Omental fat pad (tissue), 4 donors: Measurements from ENCODE around the gene DNER. TPM values are rescaled to one million over a fixed set of nuclear protein-coding genes. Genes with fewer than 3 reads are reported as not detected.

Experiments used
- ATAC-seq: fragments of 150-250 bp; one replicate; pipeline ENCODE4 v1.9.1; 2016; ENCODE audit warnings: mild to moderate bottlenecking, moderate library complexity; ENCODE audit not compliant: low FRiP score
- DNase-seq: peaks from one replicate; pipeline ENCODE4 v3.0.0-alpha.2; 2019; ENCODE audit warnings: low spot score
- total RNA-seq, 4 donors: library from RNA; depleted of rRNA; stranded (reverse); fragments of >200 nt; gene quantifications; one replicate each; pipeline ENCODE4 v1.1.0, GENCODE V29; 2016
- TF ChIP-seq, protein P1 (sequence below), 3 donors: fragments of 450-650 bp; IDR thresholded peaks; one replicate each; pipeline ENCODE4 v1.5.1; 2016 to 2017; ENCODE audit warnings: antibody characterized with exemption in 3 of 3, mild to moderate bottlenecking in 3 of 3, moderate library complexity in 2 of 3

DNER gene
- total RNA-seq, 4 donors from 2014 or later, result 3.1 to 12.2 (median 8.7) TPM

DNA sequence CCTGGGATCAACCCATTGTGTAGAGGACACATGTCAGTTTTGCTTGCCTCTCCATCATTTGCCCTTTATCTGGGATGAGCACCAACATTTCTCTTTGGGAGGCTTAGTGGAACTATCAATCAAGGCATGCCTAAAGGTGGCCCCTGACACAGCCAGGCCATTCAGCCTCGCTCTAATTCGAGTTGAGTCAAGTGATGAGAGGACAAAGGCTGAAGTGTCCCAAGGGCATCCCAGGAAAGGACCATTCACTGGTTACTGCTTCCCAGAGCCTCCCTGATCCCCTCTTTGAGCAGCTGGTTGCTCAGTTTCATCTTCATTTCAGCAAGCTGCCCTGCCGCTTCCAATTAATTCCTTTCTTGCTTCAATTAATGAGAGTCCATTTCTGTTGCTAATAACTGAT, 63.5 kb downstream of the DNER start:
- TF ChIP-seq, protein P1, sequence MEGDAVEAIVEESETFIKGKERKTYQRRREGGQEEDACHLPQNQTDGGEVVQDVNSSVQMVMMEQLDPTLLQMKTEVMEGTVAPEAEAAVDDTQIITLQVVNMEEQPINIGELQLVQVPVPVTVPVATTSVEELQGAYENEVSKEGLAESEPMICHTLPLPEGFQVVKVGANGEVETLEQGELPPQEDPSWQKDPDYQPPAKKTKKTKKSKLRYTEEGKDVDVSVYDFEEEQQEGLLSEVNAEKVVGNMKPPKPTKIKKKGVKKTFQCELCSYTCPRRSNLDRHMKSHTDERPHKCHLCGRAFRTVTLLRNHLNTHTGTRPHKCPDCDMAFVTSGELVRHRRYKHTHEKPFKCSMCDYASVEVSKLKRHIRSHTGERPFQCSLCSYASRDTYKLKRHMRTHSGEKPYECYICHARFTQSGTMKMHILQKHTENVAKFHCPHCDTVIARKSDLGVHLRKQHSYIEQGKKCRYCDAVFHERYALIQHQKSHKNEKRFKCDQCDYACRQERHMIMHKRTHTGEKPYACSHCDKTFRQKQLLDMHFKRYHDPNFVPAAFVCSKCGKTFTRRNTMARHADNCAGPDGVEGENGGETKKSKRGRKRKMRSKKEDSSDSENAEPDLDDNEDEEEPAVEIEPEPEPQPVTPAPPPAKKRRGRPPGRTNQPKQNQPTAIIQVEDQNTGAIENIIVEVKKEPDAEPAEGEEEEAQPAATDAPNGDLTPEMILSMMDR (IDR thresholded peaks at IDR 0.05), result no peak
- no peak for DNase-seq
- no peak for ATAC-seq

DNA sequence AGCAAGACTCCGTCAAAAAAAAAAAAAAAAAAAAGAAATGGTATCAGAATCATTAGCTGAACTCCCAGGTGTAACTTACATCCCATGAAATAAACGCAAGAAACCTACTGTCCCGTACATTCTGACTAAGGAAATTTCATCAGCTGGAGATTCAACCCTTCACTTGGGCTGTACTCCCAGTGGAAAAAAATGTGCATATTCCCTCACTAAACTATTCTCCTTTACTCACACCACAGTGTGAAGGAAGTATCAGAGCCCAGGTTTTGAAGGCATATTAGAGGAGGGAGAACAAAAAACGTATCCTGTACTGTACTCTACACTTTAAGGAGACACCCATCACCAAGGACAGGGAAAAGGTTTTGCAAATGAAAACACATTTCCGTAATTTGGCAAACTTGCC, 64.3 kb downstream of the DNER start:
- no peak for ATAC-seq
- TF ChIP-seq, protein P1 (IDR thresholded peaks at IDR 0.05), result no peak
- DNase-seq, result no peak

DNA sequence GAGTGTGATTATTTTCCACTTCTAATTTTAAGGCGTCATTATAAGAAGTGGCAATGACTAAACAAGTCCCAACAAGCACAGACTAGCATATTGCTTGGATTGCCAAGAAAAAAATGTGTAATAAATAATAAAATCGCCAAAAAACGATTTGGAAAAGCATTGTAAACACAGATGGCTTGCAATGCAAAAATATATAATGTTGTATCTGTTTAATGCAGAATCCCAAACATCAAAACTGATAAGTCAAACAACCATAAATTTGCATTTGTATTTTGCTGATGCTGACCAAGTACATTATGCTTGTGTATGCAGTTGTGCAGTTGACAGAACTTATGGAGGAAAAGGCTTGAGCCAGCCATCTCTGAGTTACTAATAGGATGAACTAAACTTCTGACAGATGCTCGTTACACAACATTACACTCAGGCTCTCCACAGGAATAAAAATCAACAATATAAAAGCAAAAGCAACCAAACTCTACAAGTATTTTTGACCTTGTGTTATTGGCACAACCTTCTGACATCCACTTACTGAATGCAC, 68.1 kb downstream of the DNER start:
- DNase-seq, result no peak
- no peak for ATAC-seq
- TF ChIP-seq, protein P1 (IDR thresholded peaks at IDR 0.05), result no peak

DNA sequence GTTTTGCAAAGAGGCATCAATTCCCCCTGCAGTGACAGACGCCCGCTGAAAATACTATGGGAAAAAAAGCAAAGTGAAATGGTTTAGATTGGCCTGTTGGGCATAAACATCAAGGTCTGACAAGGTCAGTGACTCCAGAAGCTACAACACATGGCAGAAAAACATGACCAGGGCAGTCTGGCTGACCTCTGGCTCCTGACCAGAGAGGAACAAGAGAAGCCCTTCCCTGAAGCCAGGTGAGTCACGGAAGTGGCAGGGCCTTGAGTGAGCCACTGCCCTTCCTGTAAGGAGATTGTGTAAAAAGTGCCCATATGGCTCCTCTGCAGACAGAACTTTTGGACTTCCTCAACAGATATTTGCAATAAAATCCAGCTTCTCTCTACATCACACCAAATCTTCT, 72.0 kb downstream of the DNER start:
- TF ChIP-seq, protein P1 (IDR thresholded peaks at IDR 0.05), result no peak
- ATAC-seq (no peak), DNase-seq (no peak)

DNA sequence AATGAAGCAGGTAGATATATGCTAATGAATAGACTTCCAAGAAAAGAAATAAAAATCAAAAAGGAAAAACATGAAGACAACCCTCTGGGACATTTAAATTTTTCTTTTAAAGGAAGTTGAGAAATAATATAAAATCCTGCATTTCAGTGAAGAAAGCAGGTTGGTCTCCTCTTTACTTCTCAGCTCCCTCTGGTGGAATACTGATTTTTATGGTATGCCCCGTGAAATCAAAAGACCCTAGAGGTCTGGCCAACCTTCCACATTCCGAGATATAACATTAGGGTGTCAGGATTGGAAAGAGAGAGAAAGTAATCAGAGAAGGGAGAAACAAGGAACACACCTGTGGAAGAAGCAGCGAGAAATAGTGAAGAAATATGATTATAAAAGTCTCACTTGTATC, 72.7 kb downstream of the DNER start:
- DNase-seq, result no peak
- no peak for ATAC-seq

DNA sequence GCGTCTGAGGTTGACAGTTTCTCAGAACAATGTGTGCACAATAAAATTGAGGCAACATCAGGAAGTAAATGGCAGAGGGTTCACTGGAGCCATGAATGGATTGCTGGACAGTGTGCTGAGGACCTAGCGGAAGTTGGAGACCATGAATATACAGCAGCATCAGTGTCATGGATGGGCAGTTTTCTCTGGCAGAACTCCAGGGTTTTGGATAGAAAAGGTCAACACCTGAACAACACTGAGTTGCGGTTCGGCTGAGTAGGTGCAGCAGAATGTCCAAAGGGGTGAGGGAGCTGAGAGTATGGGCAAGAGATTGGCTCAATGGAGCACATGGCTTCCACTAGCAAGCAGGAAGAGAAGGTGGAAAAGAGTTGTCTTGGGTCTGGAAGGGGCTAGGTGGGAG, 73.7 kb downstream of the DNER start:
- DNase-seq, result no peak
- ATAC-seq, result no peak
- TF ChIP-seq, protein P1 (IDR thresholded peaks at IDR 0.05), result no peak

More for the DNA sequence above, 72.7 kb downstream of the DNER start:
- TF ChIP-seq, protein P1 (IDR thresholded peaks at IDR 0.05), result no peak

DNA sequence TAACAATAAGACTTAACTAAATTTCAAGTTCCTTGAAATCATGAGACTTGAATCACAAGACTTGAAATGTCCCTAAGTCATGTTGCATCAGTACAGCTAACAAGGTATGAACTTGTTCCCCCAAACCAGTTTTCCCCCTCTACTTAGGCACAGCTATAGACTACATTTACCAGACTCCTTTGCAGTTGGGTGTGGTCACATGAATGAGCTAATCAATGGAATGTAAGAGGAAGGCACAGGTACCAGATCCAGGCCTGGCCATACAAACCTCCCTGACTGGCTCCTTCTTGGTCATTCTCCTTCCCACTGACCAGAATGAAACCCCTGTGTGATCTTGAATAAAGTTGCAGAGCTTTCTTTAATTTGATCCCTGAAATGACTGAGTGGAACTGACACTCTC, 77.8 kb downstream of the DNER start:
- DNase-seq (no peak), ATAC-seq (no peak)
- TF ChIP-seq, protein P1 (IDR thresholded peaks at IDR 0.05), result no peak
